H9 (cell line): ENCODE measurements around the gene MAP3K7. TPM values are rescaled to one million over a fixed set of nuclear protein-coding genes. Genes with fewer than 3 reads are reported as not detected.
"Not testable (repeated sequence)": the region's sequence is repeated elsewhere in the genome, so short reads cannot be mapped to it uniquely, and the experiment has no call there.

ENCODE experiments used
- DNase-seq: peaks from one replicate; pipeline ENCODE4 v3.0.0-alpha.2; 2017
- H2AFZ ChIP-seq: one replicate; pipeline ENCODE4 v1.6.1; 2013; ENCODE audit warnings: mild to moderate bottlenecking, low read length, control low read depth, moderate library complexity
- H2AK5ac ChIP-seq: 2 replicates; pipeline ENCODE4 v1.6.1; 2013; ENCODE audit warnings: low read length, control low read depth, mixed read lengths; ENCODE audit not compliant: insufficient read length
- H2BK120ac ChIP-seq: one replicate; pipeline ENCODE4 v1.6.1; 2013; ENCODE audit warnings: low read depth, mild to moderate bottlenecking, low read length, control low read depth, inconsistent platforms; ENCODE audit not compliant: poor library complexity, severe bottlenecking
- H2BK12ac ChIP-seq: 2 replicates; pipeline ENCODE4 v1.6.1; 2013; ENCODE audit warnings: low read length, control low read depth, mixed read lengths, low read depth; ENCODE audit not compliant: insufficient read length
- H2BK15ac ChIP-seq: 2 replicates; pipeline ENCODE4 v1.6.1; 2013; ENCODE audit warnings: low read depth, low read length, control low read depth
- H2BK20ac ChIP-seq: one replicate; pipeline ENCODE4 v1.6.1; 2013; ENCODE audit warnings: low read depth, mild to moderate bottlenecking, low read length, control low read depth, inconsistent platforms; ENCODE audit not compliant: poor library complexity, severe bottlenecking
- H2BK5ac ChIP-seq: 2 replicates; pipeline ENCODE4 v1.6.1; 2013; ENCODE audit warnings: low read length, control low read depth, mixed read lengths; ENCODE audit not compliant: insufficient read length
- H3K14ac ChIP-seq: 2 replicates; pipeline ENCODE4 v1.6.1; 2013; ENCODE audit warnings: low read length, control low read depth; ENCODE audit not compliant: insufficient read depth
- H3K18ac ChIP-seq: 2 replicates; pipeline ENCODE4 v1.6.1; 2013; ENCODE audit warnings: low read depth, mild to moderate bottlenecking, mixed read lengths, low read length, control low read depth; ENCODE audit not compliant: insufficient read length
- H3K23ac ChIP-seq: 2 replicates; pipeline ENCODE4 v1.6.1; 2013; ENCODE audit warnings: low read length, control low read depth, mixed read lengths, low read depth; ENCODE audit not compliant: insufficient read length
- H3K23me2 ChIP-seq: 2 replicates; pipeline ENCODE4 v1.6.1; 2013; ENCODE audit warnings: low read depth, mild to moderate bottlenecking, mixed read lengths, low read length, control low read depth; ENCODE audit not compliant: insufficient read length, poor library complexity, severe bottlenecking
- H3K27ac ChIP-seq: 2 replicates; pipeline ENCODE4 v1.5.1; 2013; ENCODE audit warnings: low read length, control low read depth, mixed read lengths, low read depth; ENCODE audit not compliant: insufficient read length
- H3K27me3 ChIP-seq: 2 replicates; pipeline ENCODE4 v1.6.1; 2013; ENCODE audit warnings: low read length, control low read depth, inconsistent platforms; ENCODE audit not compliant: insufficient read depth
- H3K4ac ChIP-seq: 2 replicates; pipeline ENCODE4 v1.6.1; 2013; ENCODE audit warnings: low read depth, mild to moderate bottlenecking, control low read depth, inconsistent platforms, low read length, moderate library complexity
- H3K4me1 ChIP-seq: 2 replicates; pipeline ENCODE4 v1.6.1; 2013; ENCODE audit warnings: low read length, control low read depth, inconsistent platforms; ENCODE audit not compliant: insufficient read depth
- H3K4me2 ChIP-seq: 2 replicates; pipeline ENCODE4 v1.6.1; 2013; ENCODE audit warnings: low read length, control low read depth, mixed read lengths; ENCODE audit not compliant: insufficient read length, insufficient read depth
- H3K56ac ChIP-seq: 2 replicates; pipeline ENCODE4 v1.6.1; 2013; ENCODE audit warnings: low read depth, mild to moderate bottlenecking, mixed read lengths, low read length, control low read depth; ENCODE audit not compliant: insufficient read length
- H3K79me1 ChIP-seq: 2 replicates; pipeline ENCODE4 v1.6.1; 2013; ENCODE audit warnings: low read depth, mild to moderate bottlenecking, moderate library complexity, low read length, control low read depth, inconsistent platforms; ENCODE audit not compliant: insufficient read depth, poor library complexity, severe bottlenecking
- H3K79me2 ChIP-seq: 2 replicates; pipeline ENCODE4 v1.6.1; 2013; ENCODE audit warnings: low read length, control low read depth, inconsistent platforms; ENCODE audit not compliant: insufficient read depth
- H3K9ac ChIP-seq: 2 replicates; pipeline ENCODE4 v1.6.1; 2013; ENCODE audit warnings: low read length, control low read depth, mixed read lengths; ENCODE audit not compliant: insufficient read length; ENCODE audit errors: extremely low read depth
- H3K9me3 ChIP-seq: one replicate; pipeline ENCODE4 v1.6.1; 2013; ENCODE audit warnings: low read depth, low read length, inconsistent platforms; ENCODE audit not compliant: control insufficient read depth
- H3T11ph ChIP-seq: one replicate; pipeline ENCODE4 v1.6.1; 2013; ENCODE audit warnings: mild to moderate bottlenecking, low read length, control low read depth, inconsistent platforms
- H4K20me1 ChIP-seq: one replicate; pipeline ENCODE4 v1.6.1; 2013; ENCODE audit not compliant: control insufficient read depth, insufficient read length, insufficient read depth
- H4K5ac ChIP-seq: 2 replicates; pipeline ENCODE4 v1.6.1; 2013; ENCODE audit warnings: low read depth, mild to moderate bottlenecking, mixed read lengths, low read length, control low read depth; ENCODE audit not compliant: insufficient read length
- H4K8ac ChIP-seq: replicated peaks from 2 replicates; pipeline ENCODE4 v1.6.1; 2013; ENCODE audit warnings: low read length, control low read depth, mixed read lengths, low read depth; ENCODE audit not compliant: insufficient read length
- H4K91ac ChIP-seq: 2 replicates; pipeline ENCODE4 v1.6.1; 2013; ENCODE audit warnings: low read depth, mild to moderate bottlenecking, moderate library complexity, mixed read lengths, low read length, control low read depth; ENCODE audit not compliant: insufficient read length
- H3K27ac Mint-ChIP-seq, 3 experiments: 2 replicates in 2 of 3; 3 replicates in 1 of 3; pipeline ENCODE4 v1.8.0; 2020 to 2021; ENCODE audit warnings: mixed read lengths in 3 of 3, mild to moderate bottlenecking in 1 of 3, moderate library complexity in 1 of 3
- H3K27me3 Mint-ChIP-seq: 2 replicates; pipeline ENCODE4 v1.8.0; 2021; ENCODE audit warnings: low read depth, mild to moderate bottlenecking, moderate library complexity, mixed read lengths
- H3K36me3 Mint-ChIP-seq, 3 experiments: 2 replicates in 2 of 3; 3 replicates in 1 of 3; pipeline ENCODE4 v1.8.0; 2020 to 2021; ENCODE audit warnings: low read depth in 3 of 3, mixed read lengths in 3 of 3; ENCODE audit not compliant: insufficient read depth in 1 of 3
- H3K4me1 Mint-ChIP-seq, 2 experiments: 2 replicates each; pipeline ENCODE4 v1.8.0; 2020; ENCODE audit warnings: mixed read lengths in 2 of 2
- H3K4me3 Mint-ChIP-seq, 2 experiments: 2 replicates in 1 of 2; 3 replicates in 1 of 2; pipeline ENCODE4 v1.8.0; 2020 to 2021; ENCODE audit warnings: mild to moderate bottlenecking in 2 of 2, mixed read lengths in 2 of 2, moderate library complexity in 1 of 2
- H3K9me3 Mint-ChIP-seq, 2 experiments: 2 replicates in 1 of 2; 3 replicates in 1 of 2; pipeline ENCODE4 v1.8.0; 2020; ENCODE audit warnings: mild to moderate bottlenecking in 2 of 2, mixed read lengths in 2 of 2, moderate library complexity in 1 of 2
- CTCF ChIP-seq: fragments of 200-600 bp; sonication (generic); conservative IDR thresholded peaks from 3 replicates; pipeline ENCODE4 v1.8.0; 2021; ENCODE audit warnings: antibody characterized with exemption, mild to moderate bottlenecking
- WGBS: extraction: QIAGEN DNeasy Blood & Tissue Kit; methylation state at CpG from one replicate; pipeline ENCODE4 v1.1.7; 2013; ENCODE audit warnings: missing lambda C conversion rate, low lambda C conversion rate, mixed read lengths; ENCODE audit not compliant: insufficient read length; ENCODE audit errors: extremely low coverage; 5-methylcytosine and 5-hydroxymethylcytosine counted together
- total RNA-seq: library from RNA; stranded (reverse); gene quantifications from 2 replicates; pipeline ENCODE4 v1.2.1, GENCODE V29; 2021

Gene MAP3K7
- total RNA-seq, 1 experiment from 2014 or later: 31.3 TPM

- Histone ChIP-seq H3K79me1 (no peaks in the 10 kb centered on the region), H3K4me1 (no peaks in the 10 kb centered on the region), H3K9me3 (no peaks in the 10 kb centered on the region), H3K9ac (no peak overlapping the region), H3K56ac (no peak overlapping the region), H3K23ac (no peak overlapping the region), H4K91ac (no peak overlapping the region), H3K27ac (no peak overlapping the region), H2AK5ac (no peak overlapping the region), H4K5ac (no peak overlapping the region), H3K18ac (no peak overlapping the region), H2BK20ac (no peak overlapping the region), H2BK5ac (no peak overlapping the region), H2BK15ac (no peak overlapping the region), H2AFZ (no peak overlapping the region), H3K23me2 (no peaks in the 10 kb centered on the region), H2BK12ac (no peak overlapping the region), H3K27me3 (no peaks in the 10 kb centered on the region), H2BK120ac (no peak overlapping the region), H3T11ph (no peak overlapping the region), H4K20me1 (no peaks in the 10 kb centered on the region), H3K79me2 (no peaks in the 10 kb centered on the region; the same call in 1 of the 2 replicates), H3K4me2 (no peak overlapping the region), H3K14ac (no peak overlapping the region), H4K8ac (no peak overlapping the region), H3K4ac (no peak overlapping the region)
- DNase-seq: no peak
- Mint-ChIP-seq H3K4me3 (no peak overlapping the region), H3K4me1 (no peaks in the 10 kb centered on the region), H3K27me3 (no peaks in the 10 kb centered on the region), H3K27ac (no peak overlapping the region), H3K36me3 (peaks cover 37 to 52% (median 51%) of the 10 kb centered on the region in 3 experiments), H3K9me3 (peaks cover 0 to 8% of the 10 kb centered on the region in 2 experiments; a peak in 3 of 5 replicates)
- no peak for TF ChIP-seq CTCF
These were observed 17.6 kb downstream of the MAP3K7 start for GRCh38 chr6:90569223-90569622.

GRCh38 chr6:90567682-90568081 is 19.2 kb downstream of the MAP3K7 start:
- H3K9me3 Mint-ChIP-seq: peaks cover 9 to 12% of the 10 kb centered on the region in 2 experiments; a peak in 4 of 5 replicates
- not testable (repeated sequence) for DNase-seq

More at GRCh38 chr6:90567682-90568081, 19.2 kb downstream of the MAP3K7 start:
- not testable (repeated sequence) for H3K27ac ChIP-seq, H2BK12ac ChIP-seq, H3K14ac ChIP-seq, H4K5ac ChIP-seq, H3K9me3 ChIP-seq, H3K4me1 ChIP-seq, H3K79me2 ChIP-seq, H3T11ph ChIP-seq, H2BK20ac ChIP-seq, H3K23me2 ChIP-seq, H2BK5ac ChIP-seq, H3K4me1 Mint-ChIP-seq, H2BK15ac ChIP-seq, H3K4me3 Mint-ChIP-seq, H3K9ac ChIP-seq, H2AFZ ChIP-seq, H3K27me3 Mint-ChIP-seq, H3K4me2 ChIP-seq, H4K91ac ChIP-seq, H3K27me3 ChIP-seq, H3K4ac ChIP-seq, H3K23ac ChIP-seq, H3K56ac ChIP-seq, H4K20me1 ChIP-seq, H3K18ac ChIP-seq, H3K79me1 ChIP-seq, H4K8ac ChIP-seq, H3K27ac Mint-ChIP-seq, H2BK120ac ChIP-seq, H2AK5ac ChIP-seq
- no CpG with 5 or more reads among the region's 1 CpG for WGBS
- peaks cover 52 to 68% (median 67%) of the 10 kb centered on the region in 3 experiments for H3K36me3 Mint-ChIP-seq
